HK-2 (cell line): ENCODE data around the gene CARMIL3.
A peak's percentile ranks its signal among the peaks of the same experiment; 100 is the strongest.

Experiments
- DNase-seq: peaks from one replicate; pipeline ENCODE4 v3.0.0-alpha.2; 2018; ENCODE audit not compliant: unreplicated experiment

CARMIL3 gene

GRCh38 chr14:24078146-24078545, 26.3 kb downstream of the CARMIL3 start:
- no peak for DNase-seq

- no peak for DNase-seq
Measured at GRCh38 chr14:24079491-24080141, 27.8 kb downstream of the CARMIL3 start.

- no peak for DNase-seq
Measured at GRCh38 chr14:24080142-24080530, 28.3 kb downstream of the CARMIL3 start.

- DNase-seq, result peak; percentile 48
Measured at GRCh38 chr14:24080888-24081738, 29.3 kb downstream of the CARMIL3 start.

- no peak for DNase-seq
Measured at GRCh38 chr14:24081739-24082211, 30.0 kb downstream of the CARMIL3 start.

GRCh38 chr14:24082411-24083080, 30.7 kb downstream of the CARMIL3 start:
- DNase-seq, result no peak

GRCh38 chr14:24083462-24083861, 31.7 kb downstream of the CARMIL3 start:
- DNase-seq, result no peak

- no peak for DNase-seq
Measured at GRCh38 chr14:24084440-24084839, 32.6 kb downstream of the CARMIL3 start.

- no peak for DNase-seq
Measured at GRCh38 chr14:24085215-24085614, 33.4 kb downstream of the CARMIL3 start.

- no peak for DNase-seq
Measured at GRCh38 chr14:24086193-24086955, 34.6 kb downstream of the CARMIL3 start.

- no peak for DNase-seq
Measured at GRCh38 chr14:24087004-24087403, 35.2 kb downstream of the CARMIL3 start.

GRCh38 chr14:24088095-24088494, 36.3 kb downstream of the CARMIL3 start:
- no peak for DNase-seq

- no peak for DNase-seq
Measured at GRCh38 chr14:24089890-24090289, 38.1 kb downstream of the CARMIL3 start.

GRCh38 chr14:24092110-24092504, 40.3 kb downstream of the CARMIL3 start:
- no peak for DNase-seq

- no peak for DNase-seq
Measured at GRCh38 chr14:24092505-24093206, 40.8 kb downstream of the CARMIL3 start.

- DNase-seq, result no peak
Measured at GRCh38 chr14:24093207-24093900, 41.5 kb downstream of the CARMIL3 start.

- DNase-seq, result peak; percentile 97
Measured at GRCh38 chr14:24093901-24094840, 42.4 kb downstream of the CARMIL3 start, which contains the start of gene PCK2. PCK2 (plus strand) TSS chr14:24094311; CDS start chr14:24094406, 95 bp downstream.

- no peak for DNase-seq
Measured at GRCh38 chr14:24094841-24095270, 43.0 kb downstream of the CARMIL3 start.
